ENCODE results near the gene FBLIM1.

The FBLIM1 gene

DNA sequence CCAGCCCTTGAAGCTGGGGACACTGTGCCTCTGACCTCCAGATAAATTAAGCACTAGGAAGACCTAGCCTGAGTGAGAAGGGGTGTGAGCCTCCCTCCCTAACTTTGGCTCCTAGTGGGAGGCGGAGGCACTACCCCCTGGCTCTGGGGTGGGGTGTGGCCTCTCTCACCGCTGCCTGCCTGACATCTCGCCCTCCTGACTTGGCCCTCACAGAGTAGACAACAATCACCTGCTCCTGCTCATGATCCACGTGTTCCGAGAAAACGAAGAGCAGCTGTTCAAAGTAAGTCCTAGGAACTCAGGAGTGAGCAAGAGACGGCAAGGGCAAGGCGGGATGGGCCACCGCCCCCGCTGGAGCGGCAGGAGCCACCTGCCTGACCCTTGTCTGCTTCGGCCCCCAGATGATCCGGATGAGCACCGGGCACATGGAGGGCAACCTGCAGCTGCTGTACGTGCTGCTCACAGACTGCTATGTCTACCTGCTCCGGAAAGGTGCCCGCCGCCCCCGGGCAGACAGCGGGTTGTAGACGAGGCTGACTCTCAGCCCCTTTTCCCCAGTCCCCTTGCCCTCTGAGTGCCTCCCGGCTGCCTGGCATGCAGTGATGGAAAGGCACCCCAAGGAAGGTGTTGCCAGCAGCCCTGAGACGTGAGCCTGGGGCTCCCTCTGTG is 30.6 kb upstream of the FBLIM1 start:
- no peak overlapping the region for H3K4me3 ChIP-seq (ENCODE audit: low read depth, low read length)
- TF ChIP-seq MYC (IDR thresholded peaks at IDR 0.05; ENCODE audit: low read depth, low read length), result no peak
- TF ChIP-seq, protein P1, sequence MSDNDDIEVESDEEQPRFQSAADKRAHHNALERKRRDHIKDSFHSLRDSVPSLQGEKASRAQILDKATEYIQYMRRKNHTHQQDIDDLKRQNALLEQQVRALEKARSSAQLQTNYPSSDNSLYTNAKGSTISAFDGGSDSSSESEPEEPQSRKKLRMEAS (IDR thresholded peaks at IDR 0.05; ENCODE audit: low read depth, low read length), result no peak
- TF ChIP-seq POLR2A (IDR thresholded peaks at IDR 0.05; ENCODE audit: extremely low read depth, insufficient read length), result no peak
- TF ChIP-seq, protein P2, sequence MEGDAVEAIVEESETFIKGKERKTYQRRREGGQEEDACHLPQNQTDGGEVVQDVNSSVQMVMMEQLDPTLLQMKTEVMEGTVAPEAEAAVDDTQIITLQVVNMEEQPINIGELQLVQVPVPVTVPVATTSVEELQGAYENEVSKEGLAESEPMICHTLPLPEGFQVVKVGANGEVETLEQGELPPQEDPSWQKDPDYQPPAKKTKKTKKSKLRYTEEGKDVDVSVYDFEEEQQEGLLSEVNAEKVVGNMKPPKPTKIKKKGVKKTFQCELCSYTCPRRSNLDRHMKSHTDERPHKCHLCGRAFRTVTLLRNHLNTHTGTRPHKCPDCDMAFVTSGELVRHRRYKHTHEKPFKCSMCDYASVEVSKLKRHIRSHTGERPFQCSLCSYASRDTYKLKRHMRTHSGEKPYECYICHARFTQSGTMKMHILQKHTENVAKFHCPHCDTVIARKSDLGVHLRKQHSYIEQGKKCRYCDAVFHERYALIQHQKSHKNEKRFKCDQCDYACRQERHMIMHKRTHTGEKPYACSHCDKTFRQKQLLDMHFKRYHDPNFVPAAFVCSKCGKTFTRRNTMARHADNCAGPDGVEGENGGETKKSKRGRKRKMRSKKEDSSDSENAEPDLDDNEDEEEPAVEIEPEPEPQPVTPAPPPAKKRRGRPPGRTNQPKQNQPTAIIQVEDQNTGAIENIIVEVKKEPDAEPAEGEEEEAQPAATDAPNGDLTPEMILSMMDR (IDR thresholded peaks at IDR 0.05; ENCODE audit: low read depth, low read length), result no peak
- DNase-seq (ENCODE audit: low read depth), result no peak

DNA sequence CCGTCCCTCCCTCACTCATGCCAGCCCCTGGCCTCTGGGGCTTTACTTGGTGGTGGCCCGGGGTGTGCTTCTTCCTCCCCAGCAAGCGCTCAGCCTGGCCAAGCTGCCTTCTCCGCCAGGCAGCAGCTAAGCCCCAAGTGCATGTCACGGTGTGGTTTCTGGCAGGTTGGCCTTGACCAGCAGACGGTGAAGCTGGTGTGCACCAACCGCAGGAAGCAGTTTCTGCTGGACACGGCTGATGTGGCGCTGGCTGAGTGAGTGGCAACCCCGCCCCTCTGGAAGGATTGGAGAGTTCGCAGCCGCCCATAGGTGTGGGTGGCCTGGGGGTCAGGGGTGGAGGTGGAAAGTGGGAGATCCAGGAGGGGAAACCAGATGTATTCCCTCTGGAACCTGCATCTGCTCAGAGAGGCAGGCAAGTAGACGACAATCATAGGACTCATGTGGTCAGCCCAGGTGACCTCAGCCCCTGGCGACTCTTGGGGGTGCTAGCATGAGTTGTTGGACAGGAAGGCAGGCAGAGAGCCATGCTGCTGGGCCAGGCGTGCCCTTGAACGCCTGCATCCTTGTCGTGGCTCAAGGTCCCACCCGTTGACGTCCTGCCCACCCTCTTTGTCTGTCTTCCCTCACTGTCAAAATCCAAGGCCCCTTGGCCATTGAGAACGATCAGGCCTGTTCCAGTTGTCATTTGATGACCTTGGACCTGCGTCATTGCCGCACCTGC is 29.5 kb upstream of the FBLIM1 start:
- no peak for TF ChIP-seq POLR2A (IDR thresholded peaks at IDR 0.05; ENCODE audit: extremely low read depth, insufficient read length)
- TF ChIP-seq, protein P2 (IDR thresholded peaks at IDR 0.05; ENCODE audit: low read depth, low read length), result no peak
- TF ChIP-seq, protein P1 (IDR thresholded peaks at IDR 0.05; ENCODE audit: low read depth, low read length), result no peak
- no peak for TF ChIP-seq MYC (IDR thresholded peaks at IDR 0.05; ENCODE audit: low read depth, low read length)
- DNase-seq (ENCODE audit: low read depth), result no peak
- no peak overlapping the region for H3K4me3 ChIP-seq (ENCODE audit: low read depth, low read length)

- TF ChIP-seq, protein P1 (IDR thresholded peaks at IDR 0.05; ENCODE audit: low read depth, low read length), result no peak
- TF ChIP-seq, protein P2 (IDR thresholded peaks at IDR 0.05; ENCODE audit: low read depth, low read length), result no peak
- TF ChIP-seq MYC (IDR thresholded peaks at IDR 0.05; ENCODE audit: low read depth, low read length), result no peak
- TF ChIP-seq POLR2A (IDR thresholded peaks at IDR 0.05; ENCODE audit: extremely low read depth, insufficient read length), result no peak
- DNase-seq (ENCODE audit: low read depth), result no peak
- no peak overlapping the region for H3K4me3 ChIP-seq (ENCODE audit: low read depth, low read length)
These were observed 28.2 kb upstream of the FBLIM1 start for GRCh38 chr1:15730423-15730822.

DNA sequence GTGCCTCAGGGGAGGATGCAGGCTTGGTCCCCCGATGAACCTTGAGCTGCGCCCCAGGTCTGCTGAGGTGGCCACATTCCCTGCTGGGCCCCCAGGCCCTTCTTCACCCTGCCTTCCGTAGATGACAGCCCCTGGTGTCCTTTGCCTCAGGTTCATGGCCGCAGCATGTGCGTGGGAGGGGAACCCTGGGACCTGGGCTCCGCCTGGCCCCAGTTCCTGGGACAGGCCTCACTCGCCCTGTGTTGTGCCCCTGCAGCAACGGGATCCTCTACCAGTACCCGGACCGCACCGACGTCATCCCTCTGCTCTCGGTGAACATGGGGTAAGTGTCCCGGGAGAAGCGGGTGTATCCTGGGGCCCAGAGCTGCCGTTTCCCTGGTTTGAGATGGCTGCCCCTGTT is 27.7 kb upstream of the FBLIM1 start:
- no peak for DNase-seq (ENCODE audit: low read depth)
- no peak overlapping the region for H3K4me3 ChIP-seq (ENCODE audit: low read depth, low read length)
- TF ChIP-seq POLR2A (IDR thresholded peaks at IDR 0.05; ENCODE audit: extremely low read depth, insufficient read length) (no peak), MYC (IDR thresholded peaks at IDR 0.05; ENCODE audit: low read depth, low read length) (no peak)

- no peak for TF ChIP-seq MYC (IDR thresholded peaks at IDR 0.05; ENCODE audit: low read depth, low read length)
- DNase-seq (ENCODE audit: low read depth), result no peak
- no peak overlapping the region for H3K4me3 ChIP-seq (ENCODE audit: low read depth, low read length)
These were observed 26.6 kb upstream of the FBLIM1 start for GRCh38 chr1:15731735-15732685.

DNA sequence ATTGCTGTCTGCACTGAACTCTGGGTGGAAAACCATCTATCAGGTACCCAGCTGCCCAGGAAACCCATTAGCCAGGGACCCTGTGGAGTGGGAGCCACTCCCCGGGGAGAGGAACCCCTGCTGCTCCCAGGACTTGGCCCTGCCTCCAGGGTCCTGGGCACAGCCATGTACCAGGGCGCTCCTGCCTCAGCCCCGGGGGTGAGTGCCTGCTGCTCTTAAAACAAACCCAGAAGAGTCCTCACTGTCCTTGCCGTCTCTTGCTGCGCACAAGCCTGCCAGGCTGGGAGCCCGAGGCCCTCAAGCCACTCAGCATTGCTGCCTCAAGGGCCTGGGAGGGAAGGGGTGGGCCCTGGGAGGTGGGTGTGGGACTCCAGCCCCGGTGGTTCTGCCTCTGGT is 25.9 kb upstream of the FBLIM1 start:
- no peak for TF ChIP-seq POLR2A (IDR thresholded peaks at IDR 0.05; ENCODE audit: extremely low read depth, insufficient read length)
- no peak for TF ChIP-seq MYC (IDR thresholded peaks at IDR 0.05; ENCODE audit: low read depth, low read length)
- TF ChIP-seq, protein P1 (IDR thresholded peaks at IDR 0.05; ENCODE audit: low read depth, low read length), result no peak
- TF ChIP-seq, protein P2 (IDR thresholded peaks at IDR 0.05; ENCODE audit: low read depth, low read length), result no peak
- no peak for DNase-seq (ENCODE audit: low read depth)
- no peak overlapping the region for H3K4me3 ChIP-seq (ENCODE audit: low read depth, low read length)
